ENCODE measurements around the gene PLEKHB1.

Gene PLEKHB1

GRCh38 chr11:73645972-73646631 is at the start of gene PLEKHB1:
TSS of gene PLEKHB1 (plus strand) at chr11:73646581. CDS start at chr11:73646609, 28 bp downstream.
- Histone ChIP-seq H3K9me3 (ENCODE audit: control insufficient read depth in 1 of 2, low read length in 2 of 2) (no peaks in the 10 kb centered on the region), H3K36me3 (ENCODE audit: control insufficient read depth in 1 of 2, insufficient read depth in 2 of 2, low read length in 2 of 2) (no peaks in the 10 kb centered on the region), H3K9ac (ENCODE audit: low read depth in 1 of 2, low read length in 2 of 2) (peak within 1 kb of the TSS in 1 of 2 donors; percentile 19), H3K27me3 (ENCODE audit: control insufficient read depth in 1 of 2, insufficient read depth in 2 of 2, low read length in 2 of 2) (no peaks in the 10 kb centered on the region), H3K4me3 (ENCODE audit: low read depth in 1 of 2, low read length in 2 of 2) (peak within 1 kb of the TSS in 1 of 2 donors; percentile 53), H3K4me1 (ENCODE audit: control insufficient read depth in 1 of 2, insufficient read depth in 2 of 2, low read length in 2 of 2) (peaks cover 0 to 4% of the 10 kb centered on the region in 2 donors), H3K27ac (ENCODE audit: low read depth, low read length) (no peak within 1 kb of the TSS)

GRCh38 chr11:73597336-73597955 is 48.9 kb upstream of the PLEKHB1 start:
- peak overlapping the region; percentile 54 to 72 for H3K9ac ChIP-seq (ENCODE audit: low read depth in 1 of 2, low read length in 2 of 2)
- no peaks in the 10 kb centered on the region for H3K9me3 ChIP-seq (ENCODE audit: control insufficient read depth in 1 of 2, low read length in 2 of 2)
- no peak overlapping the region for H3K27ac ChIP-seq (ENCODE audit: low read depth, low read length)
- H3K4me3 ChIP-seq (ENCODE audit: low read depth in 1 of 2, low read length in 2 of 2) = peak overlapping the region; percentile 90 to 98
- no peaks in the 10 kb centered on the region for H3K36me3 ChIP-seq (ENCODE audit: control insufficient read depth in 1 of 2, insufficient read depth in 2 of 2, low read length in 2 of 2)
- no peaks in the 10 kb centered on the region for H3K27me3 ChIP-seq (ENCODE audit: control insufficient read depth in 1 of 2, insufficient read depth in 2 of 2, low read length in 2 of 2)
- H3K4me1 ChIP-seq (ENCODE audit: control insufficient read depth in 1 of 2, insufficient read depth in 2 of 2, low read length in 2 of 2) = peaks cover 11 to 15% of the 10 kb centered on the region in 2 donors

GRCh38 chr11:73597956-73598718 is 48.2 kb upstream of the PLEKHB1 start, which contains the start of gene FAM168A:
TSS of gene FAM168A (minus strand) at chr11:73598112. CDS start at chr11:73468474, 129,638 bp downstream.
- Histone ChIP-seq H3K9me3 (ENCODE audit: control insufficient read depth in 1 of 2, low read length in 2 of 2) (no peaks in the 10 kb centered on the region), H3K4me1 (ENCODE audit: control insufficient read depth in 1 of 2, insufficient read depth in 2 of 2, low read length in 2 of 2) (peaks cover 11 to 15% of the 10 kb centered on the region in 2 donors), H3K27me3 (ENCODE audit: control insufficient read depth in 1 of 2, insufficient read depth in 2 of 2, low read length in 2 of 2) (no peaks in the 10 kb centered on the region), H3K36me3 (ENCODE audit: control insufficient read depth in 1 of 2, insufficient read depth in 2 of 2, low read length in 2 of 2) (no peaks in the 10 kb centered on the region), H3K9ac (ENCODE audit: low read depth in 1 of 2, low read length in 2 of 2) (peak within 1 kb of the TSS; percentile 64 to 86), H3K27ac (ENCODE audit: low read depth, low read length) (peak within 1 kb of the TSS; percentile 72), H3K4me3 (ENCODE audit: low read depth in 1 of 2, low read length in 2 of 2) (peak within 1 kb of the TSS; percentile 90 to 98)

GRCh38 chr11:73598719-73599379 is 47.5 kb upstream of the PLEKHB1 start:
- Histone ChIP-seq H3K9me3 (ENCODE audit: control insufficient read depth in 1 of 2, low read length in 2 of 2) (no peaks in the 10 kb centered on the region), H3K27me3 (ENCODE audit: control insufficient read depth in 1 of 2, insufficient read depth in 2 of 2, low read length in 2 of 2) (no peaks in the 10 kb centered on the region), H3K4me1 (ENCODE audit: control insufficient read depth in 1 of 2, insufficient read depth in 2 of 2, low read length in 2 of 2) (peaks cover 10 to 11% of the 10 kb centered on the region in 2 donors), H3K36me3 (ENCODE audit: control insufficient read depth in 1 of 2, insufficient read depth in 2 of 2, low read length in 2 of 2) (no peaks in the 10 kb centered on the region), H3K4me3 (ENCODE audit: low read depth in 1 of 2, low read length in 2 of 2) (peak overlapping the region; percentile 90 to 98), H3K9ac (ENCODE audit: low read depth in 1 of 2, low read length in 2 of 2) (peak overlapping the region; percentile 64 to 86), H3K27ac (ENCODE audit: low read depth, low read length) (peak overlapping the region; percentile 72)

- H3K27ac ChIP-seq (ENCODE audit: low read depth, low read length) = no peak overlapping the region
- no peaks in the 10 kb centered on the region for H3K9me3 ChIP-seq (ENCODE audit: control insufficient read depth in 1 of 2, low read length in 2 of 2)
- no peaks in the 10 kb centered on the region for H3K36me3 ChIP-seq (ENCODE audit: control insufficient read depth in 1 of 2, insufficient read depth in 2 of 2, low read length in 2 of 2)
- no peak overlapping the region for H3K4me3 ChIP-seq (ENCODE audit: low read depth in 1 of 2, low read length in 2 of 2)
- no peaks in the 10 kb centered on the region for H3K4me1 ChIP-seq (ENCODE audit: control insufficient read depth in 1 of 2, insufficient read depth in 2 of 2, low read length in 2 of 2)
- H3K27me3 ChIP-seq (ENCODE audit: control insufficient read depth in 1 of 2, insufficient read depth in 2 of 2, low read length in 2 of 2) = no peaks in the 10 kb centered on the region
- H3K9ac ChIP-seq (ENCODE audit: low read depth in 1 of 2, low read length in 2 of 2) = no peak overlapping the region
Observed at GRCh38 chr11:73612601-73613140, 33.7 kb upstream of the PLEKHB1 start.

- Histone ChIP-seq H3K4me3 (ENCODE audit: low read depth in 1 of 2, low read length in 2 of 2) (no peak overlapping the region), H3K36me3 (ENCODE audit: control insufficient read depth in 1 of 2, insufficient read depth in 2 of 2, low read length in 2 of 2) (no peaks in the 10 kb centered on the region), H3K27me3 (ENCODE audit: control insufficient read depth in 1 of 2, insufficient read depth in 2 of 2, low read length in 2 of 2) (no peaks in the 10 kb centered on the region), H3K27ac (ENCODE audit: low read depth, low read length) (no peak overlapping the region), H3K9me3 (ENCODE audit: control insufficient read depth in 1 of 2, low read length in 2 of 2) (no peaks in the 10 kb centered on the region), H3K4me1 (ENCODE audit: control insufficient read depth in 1 of 2, insufficient read depth in 2 of 2, low read length in 2 of 2) (no peaks in the 10 kb centered on the region), H3K9ac (ENCODE audit: low read depth in 1 of 2, low read length in 2 of 2) (no peak overlapping the region)
Observed at GRCh38 chr11:73614591-73614990, 31.8 kb upstream of the PLEKHB1 start.

- Histone ChIP-seq H3K4me3 (ENCODE audit: low read depth in 1 of 2, low read length in 2 of 2) (no peak overlapping the region), H3K9me3 (ENCODE audit: control insufficient read depth in 1 of 2, low read length in 2 of 2) (no peaks in the 10 kb centered on the region), H3K4me1 (ENCODE audit: control insufficient read depth in 1 of 2, insufficient read depth in 2 of 2, low read length in 2 of 2) (no peaks in the 10 kb centered on the region), H3K27me3 (ENCODE audit: control insufficient read depth in 1 of 2, insufficient read depth in 2 of 2, low read length in 2 of 2) (peaks cover 4 to 6% of the 10 kb centered on the region in 2 donors), H3K9ac (ENCODE audit: low read depth in 1 of 2, low read length in 2 of 2) (no peak overlapping the region), H3K27ac (ENCODE audit: low read depth, low read length) (no peak overlapping the region), H3K36me3 (ENCODE audit: control insufficient read depth in 1 of 2, insufficient read depth in 2 of 2, low read length in 2 of 2) (no peaks in the 10 kb centered on the region)
Observed at GRCh38 chr11:73622926-73623593, 23.3 kb upstream of the PLEKHB1 start.

- Histone ChIP-seq H3K27me3 (ENCODE audit: control insufficient read depth in 1 of 2, insufficient read depth in 2 of 2, low read length in 2 of 2) (peaks cover 4 to 6% of the 10 kb centered on the region in 2 donors), H3K36me3 (ENCODE audit: control insufficient read depth in 1 of 2, insufficient read depth in 2 of 2, low read length in 2 of 2) (no peaks in the 10 kb centered on the region), H3K4me1 (ENCODE audit: control insufficient read depth in 1 of 2, insufficient read depth in 2 of 2, low read length in 2 of 2) (no peaks in the 10 kb centered on the region), H3K9me3 (ENCODE audit: control insufficient read depth in 1 of 2, low read length in 2 of 2) (no peaks in the 10 kb centered on the region), H3K27ac (ENCODE audit: low read depth, low read length) (no peak overlapping the region), H3K4me3 (ENCODE audit: low read depth in 1 of 2, low read length in 2 of 2) (no peak overlapping the region), H3K9ac (ENCODE audit: low read depth in 1 of 2, low read length in 2 of 2) (no peak overlapping the region)
Observed at GRCh38 chr11:73623686-73624085, 22.7 kb upstream of the PLEKHB1 start.

- H3K36me3 ChIP-seq (ENCODE audit: control insufficient read depth in 1 of 2, insufficient read depth in 2 of 2, low read length in 2 of 2) = no peaks in the 10 kb centered on the region
- H3K9me3 ChIP-seq (ENCODE audit: control insufficient read depth in 1 of 2, low read length in 2 of 2) = no peaks in the 10 kb centered on the region
- H3K27ac ChIP-seq (ENCODE audit: low read depth, low read length) = no peak overlapping the region
- H3K27me3 ChIP-seq (ENCODE audit: control insufficient read depth in 1 of 2, insufficient read depth in 2 of 2, low read length in 2 of 2) = peaks cover 4 to 6% of the 10 kb centered on the region in 2 donors
- H3K4me1 ChIP-seq (ENCODE audit: control insufficient read depth in 1 of 2, insufficient read depth in 2 of 2, low read length in 2 of 2) = no peaks in the 10 kb centered on the region
- no peak overlapping the region for H3K9ac ChIP-seq (ENCODE audit: low read depth in 1 of 2, low read length in 2 of 2)
- H3K4me3 ChIP-seq (ENCODE audit: low read depth in 1 of 2, low read length in 2 of 2) = no peak overlapping the region
Observed at GRCh38 chr11:73625696-73626318, 20.6 kb upstream of the PLEKHB1 start.
